Measurements from ENCODE around the gene ASTL. TPM values are rescaled to one million over a fixed set of nuclear protein-coding genes. Genes with fewer than 3 reads are reported as not detected.
"Not testable (repeated sequence)": the region's sequence is repeated elsewhere in the genome, so short reads cannot be mapped to it uniquely, and the experiment has no call there.

Gene ASTL
- total RNA-seq, 1 donor from 2014 or later = not detected

- no peak for ATAC-seq
- peak; percentile 22 for DNase-seq (ENCODE audit: low spot score)
Observed at GRCh38 chr2:96088340-96089335, 49.7 kb downstream of the ASTL start.

- ATAC-seq (no peak), DNase-seq (ENCODE audit: low spot score) (no peak)
Observed at GRCh38 chr2:96087130-96087529, 51.2 kb downstream of the ASTL start.

- ATAC-seq = no peak
- DNase-seq (ENCODE audit: low spot score) = peak; percentile 28
Observed at GRCh38 chr2:96085541-96086355, 52.6 kb downstream of the ASTL start.

GRCh38 chr2:96084858-96085518 lies 53.3 kb downstream of the ASTL start:
- not testable (repeated sequence) for ATAC-seq; DNase-seq (ENCODE audit: low spot score)

- DNase-seq (ENCODE audit: low spot score) (peak; percentile 40), ATAC-seq (no peak)
Observed at GRCh38 chr2:96083989-96084857, 54.1 kb downstream of the ASTL start.

GRCh38 chr2:96083064-96083939 lies 55.0 kb downstream of the ASTL start:
- ATAC-seq = peak; percentile 79
- peak; percentile 51 for DNase-seq (ENCODE audit: low spot score)

- peak; percentile 39 for DNase-seq (ENCODE audit: low spot score)
- ATAC-seq = peak; percentile 60
Observed at GRCh38 chr2:96082211-96083063, 55.9 kb downstream of the ASTL start.

- no peak for ATAC-seq
- DNase-seq (ENCODE audit: low spot score) = no peak
Observed at GRCh38 chr2:96081042-96081441, 57.3 kb downstream of the ASTL start.

GRCh38 chr2:96075199-96075771 lies 63.0 kb downstream of the ASTL start:
- DNase-seq (ENCODE audit: low spot score) = no peak
- no peak for ATAC-seq

- DNase-seq (ENCODE audit: low spot score) (no peak), ATAC-seq (no peak)
Observed at GRCh38 chr2:96074156-96074555, 64.1 kb downstream of the ASTL start.

- ATAC-seq = no peak
- no peak for DNase-seq (ENCODE audit: low spot score)
Observed at GRCh38 chr2:96073170-96073775, 65.0 kb downstream of the ASTL start.

Other genes starting within 250 kb of the ASTL start
- 2.4 TPM for gene ANKRD36C, start 146.7 kb downstream of the ASTL start, total RNA-seq
- 1.3 TPM for gene GPAT2, start 103.6 kb downstream of the ASTL start, total RNA-seq
- 11.4 TPM for gene ADRA2B, start 21.9 kb downstream of the ASTL start, total RNA-seq
- gene DUSP2, start 6.9 kb upstream of the ASTL start, total RNA-seq = 0.98 TPM
- gene STARD7, start 70.3 kb upstream of the ASTL start, total RNA-seq = 67.6 TPM
- gene TMEM127, start 127.5 kb upstream of the ASTL start, total RNA-seq = 30.6 TPM
- 45.0 TPM for gene CIAO1, start 127.7 kb upstream of the ASTL start, total RNA-seq
- 49.7 TPM for gene SNRNP200, start 167.0 kb upstream of the ASTL start, total RNA-seq
- 0.20 TPM for gene ITPRIPL1, start 186.8 kb upstream of the ASTL start, total RNA-seq
- 0.58 TPM for gene NCAPH, start 197.3 kb upstream of the ASTL start, total RNA-seq